ENCODE data around the gene HIBCH.

DNA sequence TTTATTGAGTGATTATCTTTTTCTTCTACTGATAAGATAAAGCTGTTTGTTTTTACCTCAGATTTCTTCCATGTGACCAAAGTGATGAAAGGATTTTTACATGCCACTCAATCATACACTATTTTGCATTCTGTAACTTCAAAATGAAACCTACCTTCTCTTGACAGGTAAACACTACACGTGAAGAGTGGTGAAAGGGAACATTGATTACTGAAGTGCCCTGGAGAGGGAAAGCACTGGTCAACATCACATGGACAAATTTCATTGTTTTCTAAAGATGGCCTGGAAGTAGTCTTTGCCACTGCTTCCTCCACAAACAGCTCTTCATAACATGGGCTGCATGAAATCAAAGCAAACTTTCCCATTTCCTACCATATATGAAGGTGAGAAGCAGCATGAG lies 120.1 kb downstream of the HIBCH start:
- TF ChIP-seq, protein P1, sequence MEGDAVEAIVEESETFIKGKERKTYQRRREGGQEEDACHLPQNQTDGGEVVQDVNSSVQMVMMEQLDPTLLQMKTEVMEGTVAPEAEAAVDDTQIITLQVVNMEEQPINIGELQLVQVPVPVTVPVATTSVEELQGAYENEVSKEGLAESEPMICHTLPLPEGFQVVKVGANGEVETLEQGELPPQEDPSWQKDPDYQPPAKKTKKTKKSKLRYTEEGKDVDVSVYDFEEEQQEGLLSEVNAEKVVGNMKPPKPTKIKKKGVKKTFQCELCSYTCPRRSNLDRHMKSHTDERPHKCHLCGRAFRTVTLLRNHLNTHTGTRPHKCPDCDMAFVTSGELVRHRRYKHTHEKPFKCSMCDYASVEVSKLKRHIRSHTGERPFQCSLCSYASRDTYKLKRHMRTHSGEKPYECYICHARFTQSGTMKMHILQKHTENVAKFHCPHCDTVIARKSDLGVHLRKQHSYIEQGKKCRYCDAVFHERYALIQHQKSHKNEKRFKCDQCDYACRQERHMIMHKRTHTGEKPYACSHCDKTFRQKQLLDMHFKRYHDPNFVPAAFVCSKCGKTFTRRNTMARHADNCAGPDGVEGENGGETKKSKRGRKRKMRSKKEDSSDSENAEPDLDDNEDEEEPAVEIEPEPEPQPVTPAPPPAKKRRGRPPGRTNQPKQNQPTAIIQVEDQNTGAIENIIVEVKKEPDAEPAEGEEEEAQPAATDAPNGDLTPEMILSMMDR (IDR thresholded peaks at IDR 0.05) = no peak
- no peak for TF ChIP-seq POLR2A (IDR thresholded peaks at IDR 0.05)
